ENCODE measurements around the gene KSR2.

The KSR2 gene

DNA sequence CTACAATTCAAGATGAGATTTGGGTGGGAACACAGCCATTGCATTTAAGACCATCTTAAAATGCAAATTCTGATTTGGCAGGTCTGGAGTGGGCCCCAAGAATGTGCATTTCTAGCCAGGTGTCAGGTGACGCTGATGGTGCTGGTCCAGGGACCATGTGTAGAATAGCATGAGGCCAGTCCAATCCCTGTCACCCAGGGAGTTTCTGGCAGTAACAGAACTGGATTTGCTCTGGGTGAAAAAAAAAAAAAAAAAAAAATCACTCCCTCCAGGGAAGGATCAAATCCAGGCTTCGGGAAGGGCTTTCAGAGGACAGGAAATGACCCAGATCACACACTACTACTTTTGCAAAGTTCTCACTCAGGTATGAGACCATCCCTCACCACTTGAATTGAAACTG is 394.1 kb downstream of the KSR2 start:
- no peaks in the 10 kb centered on the region for H3K4me1 ChIP-seq (ENCODE audit: insufficient read depth, low read length, severe bottlenecking)
- H3K27ac ChIP-seq (ENCODE audit: low read depth, low read length, poor library complexity, severe bottlenecking) = no peak overlapping the region
- H3K4me3 ChIP-seq (ENCODE audit: low read depth, low read length, poor library complexity, severe bottlenecking) = no peak overlapping the region
- H3K9me2 ChIP-seq (ENCODE audit: low read depth, low read length) = no peaks in the 10 kb centered on the region
- H2AFZ ChIP-seq (ENCODE audit: low read length) = no peak overlapping the region
- H3K9me3 ChIP-seq (ENCODE audit: low read length) = no peaks in the 10 kb centered on the region
- H3K27me3 ChIP-seq (ENCODE audit: insufficient read depth, low read length) = no peaks in the 10 kb centered on the region
- no peaks in the 10 kb centered on the region for H4K20me1 ChIP-seq (ENCODE audit: insufficient read depth, low read length)
- no peaks in the 10 kb centered on the region for H3K79me2 ChIP-seq (ENCODE audit: insufficient read depth, low read length)
- H3K9ac ChIP-seq (ENCODE audit: low read length) = no peak overlapping the region
- H3K36me3 ChIP-seq (ENCODE audit: insufficient read depth, low read length) = no peaks in the 10 kb centered on the region
- no peaks in the 10 kb centered on the region for H3F3A ChIP-seq (ENCODE audit: insufficient read depth, low read length)
- no peak for TF ChIP-seq EZH2 (IDR thresholded peaks at IDR 0.05; ENCODE audit: borderline replicate concordance, low read length)
- TF ChIP-seq, protein P1, sequence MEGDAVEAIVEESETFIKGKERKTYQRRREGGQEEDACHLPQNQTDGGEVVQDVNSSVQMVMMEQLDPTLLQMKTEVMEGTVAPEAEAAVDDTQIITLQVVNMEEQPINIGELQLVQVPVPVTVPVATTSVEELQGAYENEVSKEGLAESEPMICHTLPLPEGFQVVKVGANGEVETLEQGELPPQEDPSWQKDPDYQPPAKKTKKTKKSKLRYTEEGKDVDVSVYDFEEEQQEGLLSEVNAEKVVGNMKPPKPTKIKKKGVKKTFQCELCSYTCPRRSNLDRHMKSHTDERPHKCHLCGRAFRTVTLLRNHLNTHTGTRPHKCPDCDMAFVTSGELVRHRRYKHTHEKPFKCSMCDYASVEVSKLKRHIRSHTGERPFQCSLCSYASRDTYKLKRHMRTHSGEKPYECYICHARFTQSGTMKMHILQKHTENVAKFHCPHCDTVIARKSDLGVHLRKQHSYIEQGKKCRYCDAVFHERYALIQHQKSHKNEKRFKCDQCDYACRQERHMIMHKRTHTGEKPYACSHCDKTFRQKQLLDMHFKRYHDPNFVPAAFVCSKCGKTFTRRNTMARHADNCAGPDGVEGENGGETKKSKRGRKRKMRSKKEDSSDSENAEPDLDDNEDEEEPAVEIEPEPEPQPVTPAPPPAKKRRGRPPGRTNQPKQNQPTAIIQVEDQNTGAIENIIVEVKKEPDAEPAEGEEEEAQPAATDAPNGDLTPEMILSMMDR (IDR thresholded peaks at IDR 0.05; ENCODE audit: low read length) = no peak
- no peak overlapping the region for H3K4me2 ChIP-seq (ENCODE audit: low read length)

DNA sequence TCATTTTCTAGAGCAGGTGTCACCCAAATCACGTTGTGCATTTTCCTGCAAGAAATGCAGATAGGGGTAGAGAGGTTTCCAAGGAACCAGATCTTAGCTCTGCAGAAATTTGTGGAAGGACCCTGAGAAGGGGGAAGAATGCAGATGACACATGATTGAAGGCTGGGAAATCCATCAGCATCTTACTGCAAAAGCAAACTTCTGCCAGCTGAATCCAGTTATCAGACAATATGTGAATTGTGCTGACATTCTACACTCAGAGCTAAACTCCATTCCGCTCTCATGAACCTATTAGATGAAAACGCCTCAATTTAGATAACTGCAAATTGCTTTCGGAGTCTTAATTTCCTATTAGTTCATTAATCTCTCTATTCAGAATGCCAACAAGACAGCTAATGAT is 396.0 kb downstream of the KSR2 start:
- TF ChIP-seq, protein P1 (IDR thresholded peaks at IDR 0.05; ENCODE audit: low read length) = no peak
- no peak for TF ChIP-seq EZH2 (IDR thresholded peaks at IDR 0.05; ENCODE audit: borderline replicate concordance, low read length)
- H4K20me1 ChIP-seq (ENCODE audit: insufficient read depth, low read length) = no peaks in the 10 kb centered on the region
- no peak overlapping the region for H3K27ac ChIP-seq (ENCODE audit: low read depth, low read length, poor library complexity, severe bottlenecking)

DNA sequence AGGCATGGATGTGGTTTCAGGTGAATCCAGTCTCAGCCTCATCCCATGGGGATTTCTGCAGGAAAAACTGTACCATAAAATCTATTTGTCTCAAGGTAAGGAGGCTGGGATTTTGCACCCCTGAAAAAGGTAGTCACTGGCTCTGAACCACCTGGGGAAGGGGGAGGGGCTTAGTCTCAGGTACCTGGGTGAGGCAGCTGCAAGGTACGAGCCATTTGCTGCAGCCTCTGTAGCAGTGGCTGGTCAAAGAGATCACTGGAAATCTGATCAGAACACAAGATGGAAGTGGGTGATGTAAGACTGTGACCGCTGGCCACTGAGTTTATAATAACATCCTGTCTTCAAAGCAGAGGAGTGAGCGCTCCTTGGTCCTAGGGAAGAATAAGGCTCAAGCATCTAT is 397.5 kb downstream of the KSR2 start:
- Histone ChIP-seq H3K4me3 (ENCODE audit: low read depth, low read length, poor library complexity, severe bottlenecking) (no peak overlapping the region), H3K9me3 (ENCODE audit: low read length) (no peaks in the 10 kb centered on the region), H3K4me1 (ENCODE audit: insufficient read depth, low read length, severe bottlenecking) (no peaks in the 10 kb centered on the region), H3K4me2 (ENCODE audit: low read length) (no peak overlapping the region), H3K27me3 (ENCODE audit: insufficient read depth, low read length) (no peaks in the 10 kb centered on the region), H3K27ac (ENCODE audit: low read depth, low read length, poor library complexity, severe bottlenecking) (no peak overlapping the region), H3K9me2 (ENCODE audit: low read depth, low read length) (no peaks in the 10 kb centered on the region), H3K79me2 (ENCODE audit: insufficient read depth, low read length) (no peaks in the 10 kb centered on the region), H2AFZ (ENCODE audit: low read length) (no peak overlapping the region), H3F3A (ENCODE audit: insufficient read depth, low read length) (no peaks in the 10 kb centered on the region), H3K9ac (ENCODE audit: low read length) (no peak overlapping the region), H4K20me1 (ENCODE audit: insufficient read depth, low read length) (no peaks in the 10 kb centered on the region), H3K36me3 (ENCODE audit: insufficient read depth, low read length) (no peaks in the 10 kb centered on the region)
- no peak for TF ChIP-seq EZH2 (IDR thresholded peaks at IDR 0.05; ENCODE audit: borderline replicate concordance, low read length)
- TF ChIP-seq, protein P1 (IDR thresholded peaks at IDR 0.05; ENCODE audit: low read length) = no peak

More for the DNA sequence above, 396.0 kb downstream of the KSR2 start:
- Histone ChIP-seq H3K36me3 (ENCODE audit: insufficient read depth, low read length) (no peaks in the 10 kb centered on the region), H3K4me1 (ENCODE audit: insufficient read depth, low read length, severe bottlenecking) (no peaks in the 10 kb centered on the region), H3K27me3 (ENCODE audit: insufficient read depth, low read length) (no peaks in the 10 kb centered on the region), H3K9me3 (ENCODE audit: low read length) (no peaks in the 10 kb centered on the region), H3K9me2 (ENCODE audit: low read depth, low read length) (no peaks in the 10 kb centered on the region), H3K4me3 (ENCODE audit: low read depth, low read length, poor library complexity, severe bottlenecking) (no peak overlapping the region), H3F3A (ENCODE audit: insufficient read depth, low read length) (no peaks in the 10 kb centered on the region), H2AFZ (ENCODE audit: low read length) (no peak overlapping the region), H3K9ac (ENCODE audit: low read length) (no peak overlapping the region), H3K4me2 (ENCODE audit: low read length) (no peak overlapping the region), H3K79me2 (ENCODE audit: insufficient read depth, low read length) (no peaks in the 10 kb centered on the region)
